ENCODE measurements around the gene REX1BD.
A peak's percentile ranks its signal among the peaks of the same experiment; 100 is the strongest.
"Not testable (repeated sequence)": the region's sequence is repeated elsewhere in the genome, so short reads cannot be mapped to it uniquely, and the experiment has no call there.

The REX1BD gene

GRCh38 chr19:18588611-18589379, at the start of gene REX1BD:
Gene REX1BD (plus strand): TSS chr19:18588798. CDS start chr19:18588802, 4 bp downstream.
- DNase-seq, result peak; percentile 73 to 83

- no peak for DNase-seq
Observed at GRCh38 chr19:18539372-18539771, 49.2 kb upstream of the REX1BD start.

- DNase-seq, result not testable (repeated sequence)
Observed at GRCh38 chr19:18540200-18540599, 48.4 kb upstream of the REX1BD start.

GRCh38 chr19:18541258-18541991, 47.2 kb upstream of the REX1BD start:
- peak in 1 of 2 donors; percentile 7 for DNase-seq

- no peak for DNase-seq
Observed at GRCh38 chr19:18541992-18542940, 46.3 kb upstream of the REX1BD start.

GRCh38 chr19:18542941-18543813, 45.4 kb upstream of the REX1BD start, which contains the start of gene FKBP8:
Gene FKBP8 (minus strand): TSS chr19:18543573. CDS start chr19:18541970, 1,603 bp downstream.
- peak; percentile 93 for DNase-seq

- peak; percentile 71 to 74 for DNase-seq
Observed at GRCh38 chr19:18543814-18544475, 44.7 kb upstream of the REX1BD start.

- DNase-seq, result no peak
Observed at GRCh38 chr19:18551631-18552030, 37.0 kb upstream of the REX1BD start.

- peak; percentile 95 to 97 for DNase-seq
Observed at GRCh38 chr19:18557411-18558201, 31.0 kb upstream of the REX1BD start, which contains the start of gene KXD1. Gene KXD1 (plus strand): TSS chr19:18557870. CDS start chr19:18562057, 4,187 bp downstream.

GRCh38 chr19:18558202-18558555, 30.4 kb upstream of the REX1BD start:
- DNase-seq, result no peak

GRCh38 chr19:18558604-18559003, 30.0 kb upstream of the REX1BD start:
- DNase-seq, result no peak

- DNase-seq, result no peak
Observed at GRCh38 chr19:18559685-18560084, 28.9 kb upstream of the REX1BD start.

GRCh38 chr19:18562086-18562485, 26.5 kb upstream of the REX1BD start:
- DNase-seq, result no peak

GRCh38 chr19:18566953-18567352, 21.6 kb upstream of the REX1BD start:
- no peak for DNase-seq

- no peak for DNase-seq
Observed at GRCh38 chr19:18568367-18568766, 20.2 kb upstream of the REX1BD start.

- DNase-seq, result peak; percentile 98 to 99
Observed at GRCh38 chr19:18571564-18572344, 16.8 kb upstream of the REX1BD start, which contains the start of gene UBA52. Gene UBA52 (plus strand): TSS chr19:18571857. CDS start chr19:18573301, 1,444 bp downstream.

- DNase-seq, result no peak
Observed at GRCh38 chr19:18574691-18575291, 13.8 kb upstream of the REX1BD start.

GRCh38 chr19:18576383-18576782, 12.2 kb upstream of the REX1BD start:
- DNase-seq, result no peak

- no peak for DNase-seq
Observed at GRCh38 chr19:18577365-18577914, 11.2 kb upstream of the REX1BD start.
